ENCODE data around the gene NLRP2B. TPM values are rescaled to one million over a fixed set of nuclear protein-coding genes. Genes with fewer than 3 reads are reported as not detected.
"Not testable (repeated sequence)": the region's sequence is repeated elsewhere in the genome, so short reads cannot be mapped to it uniquely, and the experiment has no call there.

The NLRP2B gene
- total and polyA plus RNA-seq, 2 experiments from 2014 or later, result 0.24 TPM; not detected in 1

GRCh38 chrX:57651169-57651919 is 28.7 kb downstream of the NLRP2B start:
- TF ChIP-seq CTCF (IDR thresholded peaks at IDR 0.05; ENCODE audit: low read depth, low read length), result no peak
- no peak for DNase-seq (ENCODE audit: low read depth in 1 of 2, low spot score in 1 of 2)
- Histone ChIP-seq H3K9me3 (ENCODE audit: low read depth) (peaks cover 4% of the 10 kb centered on the region), H3K27ac (no peak overlapping the region), H3K36me3 (no peaks in the 10 kb centered on the region), H3K27me3 (no peaks in the 10 kb centered on the region), H3K4me1 (ENCODE audit: low read depth) (no peaks in the 10 kb centered on the region), H3K4me3 (no peak overlapping the region)

- Histone ChIP-seq H3K9me3 (ENCODE audit: low read depth) (peaks cover 4% of the 10 kb centered on the region), H3K27me3 (no peaks in the 10 kb centered on the region), H3K36me3 (no peaks in the 10 kb centered on the region), H3K4me1 (ENCODE audit: low read depth) (no peaks in the 10 kb centered on the region), H3K4me3 (no peak overlapping the region), H3K27ac (no peak overlapping the region)
- DNase-seq (ENCODE audit: low read depth in 1 of 2, low spot score in 1 of 2), result no peak
- no peak for TF ChIP-seq CTCF (IDR thresholded peaks at IDR 0.05; ENCODE audit: low read depth, low read length)
Observed at GRCh38 chrX:57647020-57647419, 33.0 kb downstream of the NLRP2B start.

- TF ChIP-seq CTCF (IDR thresholded peaks at IDR 0.05; ENCODE audit: low read depth, low read length), result no peak
- no peak for DNase-seq (ENCODE audit: low read depth in 1 of 2, low spot score in 1 of 2)
- no peak overlapping the region for H3K4me3 ChIP-seq
- H3K4me1 ChIP-seq (ENCODE audit: low read depth), result no peaks in the 10 kb centered on the region
- peaks cover 4% of the 10 kb centered on the region for H3K9me3 ChIP-seq (ENCODE audit: low read depth)
- H3K36me3 ChIP-seq, result no peaks in the 10 kb centered on the region
- no peak overlapping the region for H3K27ac ChIP-seq
- no peaks in the 10 kb centered on the region for H3K27me3 ChIP-seq
Observed at GRCh38 chrX:57643698-57644097, 36.4 kb downstream of the NLRP2B start.

- no peak overlapping the region for H3K27ac ChIP-seq
- H3K9me3 ChIP-seq (ENCODE audit: low read depth), result no peaks in the 10 kb centered on the region
- no peak for TF ChIP-seq CTCF (IDR thresholded peaks at IDR 0.05; ENCODE audit: low read depth, low read length)
- H3K36me3 ChIP-seq, result no peaks in the 10 kb centered on the region
- no peak overlapping the region for H3K4me3 ChIP-seq
- DNase-seq (ENCODE audit: low read depth in 1 of 2, low spot score in 1 of 2), result no peak
- H3K27me3 ChIP-seq, result no peaks in the 10 kb centered on the region
- H3K4me1 ChIP-seq (ENCODE audit: low read depth), result no peaks in the 10 kb centered on the region
Observed at GRCh38 chrX:57641338-57641737, 38.7 kb downstream of the NLRP2B start.

- no peaks in the 10 kb centered on the region for H3K36me3 ChIP-seq
- no peaks in the 10 kb centered on the region for H3K9me3 ChIP-seq (ENCODE audit: low read depth)
- TF ChIP-seq CTCF (IDR thresholded peaks at IDR 0.05; ENCODE audit: low read depth, low read length), result no peak
- H3K4me1 ChIP-seq (ENCODE audit: low read depth), result no peaks in the 10 kb centered on the region
- no peak for DNase-seq (ENCODE audit: low read depth in 1 of 2, low spot score in 1 of 2)
- H3K27me3 ChIP-seq, result no peaks in the 10 kb centered on the region
- no peak overlapping the region for H3K4me3 ChIP-seq
- no peak overlapping the region for H3K27ac ChIP-seq
Observed at GRCh38 chrX:57640674-57641016, 39.4 kb downstream of the NLRP2B start.

GRCh38 chrX:57629438-57629837 is 50.6 kb downstream of the NLRP2B start:
- H3K4me3 ChIP-seq; H3K9me3 ChIP-seq (ENCODE audit: low read depth); H3K27ac ChIP-seq; H3K36me3 ChIP-seq; H3K27me3 ChIP-seq; H3K4me1 ChIP-seq (ENCODE audit: low read depth); DNase-seq (ENCODE audit: low read depth in 1 of 2, low spot score in 1 of 2): not testable (repeated sequence)

Other genes starting within 250 kb of the NLRP2B start
- 12.4 and 16.7 TPM in 2 replicates for gene ZXDB, start 88.2 kb downstream of the NLRP2B start, total RNA-seq
- gene ZXDB, start 88.2 kb downstream of the NLRP2B start, polyA plus RNA-seq, result 5.4 and 6.9 TPM in 2 replicates
- 7.4 and 10.1 TPM in 2 replicates for gene ZXDA, start 230.2 kb upstream of the NLRP2B start, total RNA-seq
- 1.5 and 2.5 TPM in 2 replicates for gene ZXDA, start 230.2 kb upstream of the NLRP2B start, polyA plus RNA-seq

Data from cardiac muscle cell (in vitro differentiated cells and primary cell).